Stimulated activated CD8-positive, alpha-beta memory T cell treated with anti-CD3 and anti-CD28 coated beads, Interleukin-15, amount 100 ng/mL, for 24 hours (primary cell): ENCODE measurements around the gene PDLIM7.

Source experiments
- DNase-seq: peaks from one replicate; pipeline ENCODE4 v3.0.0-alpha.2; 2020; ENCODE audit warnings: low read depth

Gene PDLIM7

GRCh38 chr5:177456976-177457851, 40.2 kb downstream of the PDLIM7 start:
- no peak for DNase-seq

- no peak for DNase-seq
Observed at GRCh38 chr5:177456591-177456964, 40.8 kb downstream of the PDLIM7 start.

- DNase-seq, result peak; percentile 98
Observed at GRCh38 chr5:177455661-177456590, 41.5 kb downstream of the PDLIM7 start.

GRCh38 chr5:177455036-177455660, 42.3 kb downstream of the PDLIM7 start:
- DNase-seq, result peak; percentile 89

- DNase-seq, result peak; percentile 99
Observed at GRCh38 chr5:177454397-177455035, 42.9 kb downstream of the PDLIM7 start.

- no peak for DNase-seq
Observed at GRCh38 chr5:177453852-177454396, 43.5 kb downstream of the PDLIM7 start.

GRCh38 chr5:177452688-177453638, 44.4 kb downstream of the PDLIM7 start:
- DNase-seq, result no peak

- DNase-seq, result no peak
Observed at GRCh38 chr5:177450667-177451424, 46.6 kb downstream of the PDLIM7 start.

- DNase-seq, result no peak
Observed at GRCh38 chr5:177449140-177450061, 48.0 kb downstream of the PDLIM7 start.

GRCh38 chr5:177448244-177448950, 49.0 kb downstream of the PDLIM7 start:
- no peak for DNase-seq

- no peak for DNase-seq
Observed at GRCh38 chr5:177447611-177448243, 49.7 kb downstream of the PDLIM7 start.

GRCh38 chr5:177447066-177447610, 50.3 kb downstream of the PDLIM7 start:
- DNase-seq, result no peak

GRCh38 chr5:177446200-177447065, 51.0 kb downstream of the PDLIM7 start, which contains the start of gene PRR7:
Gene PRR7 (plus strand): TSS chr5:177446814. CDS start chr5:177455068, 8,254 bp downstream.
- no peak for DNase-seq

GRCh38 chr5:177445917-177446199, 51.5 kb downstream of the PDLIM7 start:
- no peak for DNase-seq

- no peak for DNase-seq
Observed at GRCh38 chr5:177445052-177445916, 52.1 kb downstream of the PDLIM7 start.
